HepG2 (cell line): ENCODE data around the gene C1GALT1C1. TPM values are rescaled to one million over a fixed set of nuclear protein-coding genes. Genes with fewer than 3 reads are reported as not detected.

Experiments used
- ATM ChIP-seq: fragments of 450-650 bp; IDR thresholded peaks from 2 replicates; pipeline ENCODE4 v1.7.1; 2017; ENCODE audit warnings: mild to moderate bottlenecking, borderline replicate concordance
- DNMT3B ChIP-seq: conservative IDR thresholded peaks from 2 replicates; pipeline ENCODE4 v1.6.1; 2016; ENCODE audit warnings: missing biosample characterization, control low read depth
- ESRRA ChIP-seq: sonication (generic); formaldehyde crosslinking; IDR thresholded peaks from 2 replicates; pipeline ENCODE4 v1.5.1; 2020; ENCODE audit warnings: mild to moderate bottlenecking, low read depth, missing genetic modification reagents
- ETV5 ChIP-seq: IDR thresholded peaks from 2 replicates; pipeline ENCODE4 v1.6.1; 2018; ENCODE audit warnings: missing biosample characterization, missing genetic modification reagents, inconsistent platforms, borderline replicate concordance
- JDP2 ChIP-seq: sonication (generic); formaldehyde crosslinking; IDR thresholded peaks from 2 replicates; pipeline ENCODE4 v1.8.1; 2022; ENCODE audit warnings: missing genetic modification reagents, borderline replicate concordance
- SATB2 ChIP-seq: sonication (generic); formaldehyde crosslinking; IDR thresholded peaks from 2 replicates; pipeline ENCODE4 v1.5.0; 2020; ENCODE audit warnings: missing genetic modification reagents
- ZC3H4 ChIP-seq: sonication (generic); formaldehyde crosslinking; IDR thresholded peaks from 2 replicates; pipeline ENCODE4 v1.4.0; 2020; ENCODE audit warnings: missing genetic modification reagents, borderline replicate concordance
- ZNF12 ChIP-seq: sonication (generic); formaldehyde crosslinking; IDR thresholded peaks from 2 replicates; pipeline ENCODE4 v1.5.0; 2020; ENCODE audit warnings: missing genetic modification reagents
- ZNF121 ChIP-seq: sonication (generic); formaldehyde crosslinking; IDR thresholded peaks from 2 replicates; pipeline ENCODE4 v1.5.0; 2020; ENCODE audit warnings: mild to moderate bottlenecking, missing genetic modification reagents
- ZNF317 ChIP-seq: sonication (generic); formaldehyde crosslinking; IDR thresholded peaks from 2 replicates; pipeline ENCODE4 v1.5.0; 2020; ENCODE audit warnings: mild to moderate bottlenecking, missing genetic modification reagents
- ZNF703 ChIP-seq: sonication (generic); formaldehyde crosslinking; IDR thresholded peaks from 2 replicates; pipeline ENCODE4 v1.5.1; 2020; ENCODE audit warnings: missing genetic modification reagents, mild to moderate bottlenecking, moderate library complexity, borderline replicate concordance
- polyA plus RNA-seq, 8 experiments: library from polyadenylated mRNA; depleted of rRNA in 3 of 8; stranded (reverse) in 7 of 8; unstranded in 1 of 8; fragments of >200 nt; fragmentation: Illumina TruSeq in 4 of 8; extraction: Trizol in 4 of 8; gene quantifications; 2 replicates each; pipeline versions ENCODE4 v1.2.1 to v1.2.3, GENCODE V29; 2011 to 2016; ENCODE audit warnings: low read depth in 4 of 8, missing spikeins in 1 of 8, mixed read lengths in 1 of 8; ENCODE audit not compliant: insufficient read depth in 1 of 8
- total RNA-seq, 5 experiments: library from RNA; depleted of rRNA; stranded (reverse); fragments of >200 nt; fragmentation: Illumina TruSeq; extraction: Trizol; gene quantifications; 2 replicates each; pipeline ENCODE4 v1.2.3, GENCODE V29; 2016; ENCODE audit warnings: low read depth in 1 of 5
- TF ChIP-seq, protein P1 (sequence below): sonication (generic); formaldehyde crosslinking; IDR thresholded peaks from 2 replicates; pipeline ENCODE4 v1.4.0; 2020; ENCODE audit warnings: missing genetic modification reagents, borderline replicate concordance
- TF ChIP-seq, protein P2 (sequence below): sonication (generic); formaldehyde crosslinking; IDR thresholded peaks from 2 replicates; pipeline ENCODE4 v1.9.0; 2021; ENCODE audit warnings: missing genetic modification reagents, borderline replicate concordance
- TF ChIP-seq, protein P3 (sequence below): sonication (generic); formaldehyde crosslinking; IDR thresholded peaks from 2 replicates; pipeline ENCODE4 v1.4.0; 2020; ENCODE audit warnings: missing genetic modification reagents
- TF ChIP-seq, protein P4 (sequence below): sonication (generic); formaldehyde crosslinking; IDR thresholded peaks from 2 replicates; pipeline ENCODE4 v1.4.0; 2020; ENCODE audit warnings: missing genetic modification reagents, borderline replicate concordance

C1GALT1C1 gene
- total and polyA plus RNA-seq, 2 of the 13 experiments (the other 11 are each of a cell fraction or from before 2014, with no cell fraction given), result 26.3 to 31.9 TPM

DNA sequence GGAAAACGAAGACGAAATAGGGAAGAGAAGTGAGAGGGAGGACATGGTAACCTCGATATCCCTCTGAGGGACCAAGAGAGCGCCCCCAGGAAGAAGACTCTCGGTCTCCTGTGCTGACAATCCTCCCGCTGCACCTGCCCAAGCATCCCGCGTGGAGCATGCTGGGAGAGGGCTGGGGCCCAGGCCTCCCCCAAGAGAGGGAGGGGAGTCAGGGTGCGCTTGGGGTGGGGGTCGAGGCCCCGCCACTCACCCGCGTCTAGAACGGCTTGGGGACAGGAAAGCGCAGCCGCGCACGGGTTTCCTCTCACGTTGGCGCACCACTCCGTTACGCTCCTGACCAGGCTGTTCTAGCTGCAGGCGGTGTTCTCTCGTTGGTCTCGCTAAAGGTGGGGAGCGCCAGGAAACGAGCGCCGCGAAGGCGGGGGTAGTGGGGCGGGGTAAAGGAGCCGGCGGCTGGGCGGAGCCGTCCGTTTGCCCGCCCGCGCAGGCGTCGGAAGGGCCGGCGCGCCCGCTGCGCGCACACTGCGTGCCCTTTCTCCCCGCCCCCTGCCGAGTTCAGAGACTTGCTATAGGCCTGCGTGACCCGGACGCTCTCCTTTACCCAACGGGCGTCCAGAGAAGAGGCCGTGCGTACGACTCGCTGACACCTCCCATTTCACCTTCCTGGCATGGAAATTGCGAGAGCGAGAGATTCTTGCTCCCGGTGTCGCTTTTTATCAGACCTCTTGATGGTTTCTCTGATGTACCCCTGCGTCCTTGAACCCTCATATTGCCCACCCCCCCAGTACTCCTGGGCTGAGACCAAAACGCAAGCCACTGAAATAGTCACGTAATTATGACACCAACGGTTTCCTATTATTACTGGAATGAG, at the start of gene C1GALT1C1 (continued):
- TF ChIP-seq, protein P1, sequence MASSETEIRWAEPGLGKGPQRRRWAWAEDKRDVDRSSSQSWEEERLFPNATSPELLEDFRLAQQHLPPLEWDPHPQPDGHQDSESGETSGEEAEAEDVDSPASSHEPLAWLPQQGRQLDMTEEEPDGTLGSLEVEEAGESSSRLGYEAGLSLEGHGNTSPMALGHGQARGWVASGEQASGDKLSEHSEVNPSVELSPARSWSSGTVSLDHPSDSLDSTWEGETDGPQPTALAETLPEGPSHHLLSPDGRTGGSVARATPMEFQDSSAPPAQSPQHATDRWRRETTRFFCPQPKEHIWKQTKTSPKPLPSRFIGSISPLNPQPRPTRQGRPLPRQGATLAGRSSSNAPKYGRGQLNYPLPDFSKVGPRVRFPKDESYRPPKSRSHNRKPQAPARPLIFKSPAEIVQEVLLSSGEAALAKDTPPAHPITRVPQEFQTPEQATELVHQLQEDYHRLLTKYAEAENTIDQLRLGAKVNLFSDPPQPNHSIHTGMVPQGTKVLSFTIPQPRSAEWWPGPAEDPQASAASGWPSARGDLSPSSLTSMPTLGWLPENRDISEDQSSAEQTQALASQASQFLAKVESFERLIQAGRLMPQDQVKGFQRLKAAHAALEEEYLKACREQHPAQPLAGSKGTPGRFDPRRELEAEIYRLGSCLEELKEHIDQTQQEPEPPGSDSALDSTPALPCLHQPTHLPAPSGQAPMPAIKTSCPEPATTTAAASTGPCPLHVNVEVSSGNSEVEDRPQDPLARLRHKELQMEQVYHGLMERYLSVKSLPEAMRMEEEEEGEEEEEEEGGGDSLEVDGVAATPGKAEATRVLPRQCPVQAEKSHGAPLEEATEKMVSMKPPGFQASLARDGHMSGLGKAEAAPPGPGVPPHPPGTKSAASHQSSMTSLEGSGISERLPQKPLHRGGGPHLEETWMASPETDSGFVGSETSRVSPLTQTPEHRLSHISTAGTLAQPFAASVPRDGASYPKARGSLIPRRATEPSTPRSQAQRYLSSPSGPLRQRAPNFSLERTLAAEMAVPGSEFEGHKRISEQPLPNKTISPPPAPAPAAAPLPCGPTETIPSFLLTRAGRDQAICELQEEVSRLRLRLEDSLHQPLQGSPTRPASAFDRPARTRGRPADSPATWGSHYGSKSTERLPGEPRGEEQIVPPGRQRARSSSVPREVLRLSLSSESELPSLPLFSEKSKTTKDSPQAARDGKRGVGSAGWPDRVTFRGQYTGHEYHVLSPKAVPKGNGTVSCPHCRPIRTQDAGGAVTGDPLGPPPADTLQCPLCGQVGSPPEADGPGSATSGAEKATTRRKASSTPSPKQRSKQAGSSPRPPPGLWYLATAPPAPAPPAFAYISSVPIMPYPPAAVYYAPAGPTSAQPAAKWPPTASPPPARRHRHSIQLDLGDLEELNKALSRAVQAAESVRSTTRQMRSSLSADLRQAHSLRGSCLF (CRISPR knock-in tag), result no peak
- TF ChIP-seq ZC3H4, result no peak
- TF ChIP-seq, protein P2, sequence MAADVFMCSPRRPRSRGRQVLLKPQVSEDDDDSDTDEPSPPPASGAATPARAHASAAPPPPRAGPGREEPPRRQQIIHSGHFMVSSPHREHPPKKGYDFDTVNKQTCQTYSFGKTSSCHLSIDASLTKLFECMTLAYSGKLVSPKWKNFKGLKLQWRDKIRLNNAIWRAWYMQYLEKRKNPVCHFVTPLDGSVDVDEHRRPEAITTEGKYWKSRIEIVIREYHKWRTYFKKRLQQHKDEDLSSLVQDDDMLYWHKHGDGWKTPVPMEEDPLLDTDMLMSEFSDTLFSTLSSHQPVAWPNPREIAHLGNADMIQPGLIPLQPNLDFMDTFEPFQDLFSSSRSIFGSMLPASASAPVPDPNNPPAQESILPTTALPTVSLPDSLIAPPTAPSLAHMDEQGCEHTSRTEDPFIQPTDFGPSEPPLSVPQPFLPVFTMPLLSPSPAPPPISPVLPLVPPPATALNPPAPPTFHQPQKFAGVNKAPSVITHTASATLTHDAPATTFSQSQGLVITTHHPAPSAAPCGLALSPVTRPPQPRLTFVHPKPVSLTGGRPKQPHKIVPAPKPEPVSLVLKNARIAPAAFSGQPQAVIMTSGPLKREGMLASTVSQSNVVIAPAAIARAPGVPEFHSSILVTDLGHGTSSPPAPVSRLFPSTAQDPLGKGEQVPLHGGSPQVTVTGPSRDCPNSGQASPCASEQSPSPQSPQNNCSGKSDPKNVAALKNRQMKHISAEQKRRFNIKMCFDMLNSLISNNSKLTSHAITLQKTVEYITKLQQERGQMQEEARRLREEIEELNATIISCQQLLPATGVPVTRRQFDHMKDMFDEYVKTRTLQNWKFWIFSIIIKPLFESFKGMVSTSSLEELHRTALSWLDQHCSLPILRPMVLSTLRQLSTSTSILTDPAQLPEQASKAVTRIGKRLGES, result no peak
- no peak for TF ChIP-seq ATM
- peak; percentile 53; the same call in 1 of the 2 replicates for TF ChIP-seq ZNF317 (CRISPR knock-in tag)
- TF ChIP-seq ZNF703 (CRISPR knock-in tag), result no peak
- TF ChIP-seq ZNF121, result 0 out of 2 replicates have a peak, but pooled peaks have one; percentile 4
- TF ChIP-seq SATB2 (CRISPR knock-in tag), result no peak
- TF ChIP-seq ESRRA (CRISPR knock-in tag), result no peak
- TF ChIP-seq ZNF12 (CRISPR knock-in tag), result no peak
- TF ChIP-seq DNMT3B (CRISPR knock-in tag), result no peak
- TF ChIP-seq JDP2, result no peak
- TF ChIP-seq, protein P3, sequence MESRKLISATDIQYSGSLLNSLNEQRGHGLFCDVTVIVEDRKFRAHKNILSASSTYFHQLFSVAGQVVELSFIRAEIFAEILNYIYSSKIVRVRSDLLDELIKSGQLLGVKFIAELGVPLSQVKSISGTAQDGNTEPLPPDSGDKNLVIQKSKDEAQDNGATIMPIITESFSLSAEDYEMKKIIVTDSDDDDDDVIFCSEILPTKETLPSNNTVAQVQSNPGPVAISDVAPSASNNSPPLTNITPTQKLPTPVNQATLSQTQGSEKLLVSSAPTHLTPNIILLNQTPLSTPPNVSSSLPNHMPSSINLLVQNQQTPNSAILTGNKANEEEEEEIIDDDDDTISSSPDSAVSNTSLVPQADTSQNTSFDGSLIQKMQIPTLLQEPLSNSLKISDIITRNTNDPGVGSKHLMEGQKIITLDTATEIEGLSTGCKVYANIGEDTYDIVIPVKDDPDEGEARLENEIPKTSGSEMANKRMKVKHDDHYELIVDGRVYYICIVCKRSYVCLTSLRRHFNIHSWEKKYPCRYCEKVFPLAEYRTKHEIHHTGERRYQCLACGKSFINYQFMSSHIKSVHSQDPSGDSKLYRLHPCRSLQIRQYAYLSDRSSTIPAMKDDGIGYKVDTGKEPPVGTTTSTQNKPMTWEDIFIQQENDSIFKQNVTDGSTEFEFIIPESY (CRISPR knock-in tag), result no peak
- TF ChIP-seq, protein P4, sequence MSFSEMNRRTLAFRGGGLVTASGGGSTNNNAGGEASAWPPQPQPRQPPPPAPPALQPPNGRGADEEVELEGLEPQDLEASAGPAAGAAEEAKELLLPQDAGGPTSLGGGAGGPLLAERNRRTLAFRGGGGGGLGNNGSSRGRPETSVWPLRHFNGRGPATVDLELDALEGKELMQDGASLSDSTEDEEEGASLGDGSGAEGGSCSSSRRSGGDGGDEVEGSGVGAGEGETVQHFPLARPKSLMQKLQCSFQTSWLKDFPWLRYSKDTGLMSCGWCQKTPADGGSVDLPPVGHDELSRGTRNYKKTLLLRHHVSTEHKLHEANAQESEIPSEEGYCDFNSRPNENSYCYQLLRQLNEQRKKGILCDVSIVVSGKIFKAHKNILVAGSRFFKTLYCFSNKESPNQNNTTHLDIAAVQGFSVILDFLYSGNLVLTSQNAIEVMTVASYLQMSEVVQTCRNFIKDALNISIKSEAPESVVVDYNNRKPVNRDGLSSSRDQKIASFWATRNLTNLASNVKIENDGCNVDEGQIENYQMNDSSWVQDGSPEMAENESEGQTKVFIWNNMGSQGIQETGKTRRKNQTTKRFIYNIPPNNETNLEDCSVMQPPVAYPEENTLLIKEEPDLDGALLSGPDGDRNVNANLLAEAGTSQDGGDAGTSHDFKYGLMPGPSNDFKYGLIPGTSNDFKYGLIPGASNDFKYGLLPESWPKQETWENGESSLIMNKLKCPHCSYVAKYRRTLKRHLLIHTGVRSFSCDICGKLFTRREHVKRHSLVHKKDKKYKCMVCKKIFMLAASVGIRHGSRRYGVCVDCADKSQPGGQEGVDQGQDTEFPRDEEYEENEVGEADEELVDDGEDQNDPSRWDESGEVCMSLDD (CRISPR knock-in tag), result 0 out of 2 replicates have a peak, but pooled peaks have one; percentile 50
- TF ChIP-seq ETV5 (CRISPR knock-in tag), result peak; percentile 31; the same call in 1 of the 2 replicates
